Bone marrow (tissue), 2 donors: ENCODE measurements around the gene CRELD2.

Experiments used
- DNase-seq, 2 donors: peaks; one replicate each; lab custom pipeline; 2025; lab: John Stamatoyannopoulos, UW

The CRELD2 gene

GRCh38 chr22:49887702-49888101, 30.7 kb upstream of the CRELD2 start:
- DNase-seq, result no peak

DNA sequence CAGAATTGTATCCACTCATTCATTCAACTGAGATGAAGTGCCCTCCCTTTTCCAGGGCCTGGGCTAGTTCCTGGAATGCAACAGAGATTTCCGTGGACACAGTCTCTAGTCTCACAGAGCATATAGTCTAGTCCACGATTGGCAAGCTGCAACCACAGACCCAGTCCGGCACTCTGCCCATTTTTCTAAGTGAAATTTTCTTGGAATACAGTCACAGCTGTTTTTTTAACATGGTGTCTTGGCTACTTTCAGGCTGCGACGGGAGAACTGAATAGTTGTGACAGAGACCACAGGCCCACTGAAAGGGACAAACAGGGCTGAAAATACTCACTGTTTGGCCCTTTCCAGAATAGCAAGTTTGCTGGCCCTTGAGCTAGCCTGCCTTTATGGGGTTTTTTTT, 29.4 kb upstream of the CRELD2 start:
- no peak for DNase-seq

GRCh38 chr22:49892226-49892899, 26.1 kb upstream of the CRELD2 start:
- DNase-seq, result no peak

GRCh38 chr22:49893025-49893424, 25.4 kb upstream of the CRELD2 start:
- DNase-seq, result no peak

DNA sequence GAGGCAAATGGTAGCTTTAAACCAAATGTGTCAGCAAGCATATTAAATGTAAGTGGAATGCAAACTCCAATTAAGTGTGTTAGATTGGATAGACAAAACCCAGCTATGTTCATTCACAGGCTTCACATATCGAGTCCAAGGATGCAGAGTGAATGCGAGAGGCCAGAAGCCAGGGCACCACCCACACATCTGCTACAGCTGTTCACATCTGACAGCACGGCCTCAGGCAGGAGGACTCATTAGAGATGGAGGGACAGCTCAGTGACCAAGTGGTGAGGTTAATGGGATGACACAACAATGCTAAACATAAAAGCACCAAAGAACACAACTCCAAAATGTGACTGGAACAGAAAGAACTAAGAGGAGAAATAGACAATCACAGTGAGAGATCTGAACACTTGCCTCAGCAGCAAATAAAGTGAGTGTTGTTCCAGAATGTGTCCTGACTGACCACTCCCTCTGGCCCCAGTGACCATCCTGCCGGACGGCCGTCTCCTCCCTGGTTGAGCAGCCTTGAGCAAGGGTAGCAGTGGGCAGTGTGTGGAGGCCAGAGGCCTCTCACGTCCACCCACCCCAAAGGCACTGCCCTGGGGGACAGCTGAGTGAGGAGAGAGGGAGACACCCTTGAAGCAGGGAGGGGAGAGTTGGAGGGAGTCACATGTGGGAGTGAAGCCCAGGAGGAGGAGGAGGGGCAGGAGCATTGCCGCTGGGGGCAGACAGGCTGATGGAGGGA, 23.9 kb upstream of the CRELD2 start:
- DNase-seq, result no peak

GRCh38 chr22:49896201-49896600, 22.2 kb upstream of the CRELD2 start:
- no peak for DNase-seq

DNA sequence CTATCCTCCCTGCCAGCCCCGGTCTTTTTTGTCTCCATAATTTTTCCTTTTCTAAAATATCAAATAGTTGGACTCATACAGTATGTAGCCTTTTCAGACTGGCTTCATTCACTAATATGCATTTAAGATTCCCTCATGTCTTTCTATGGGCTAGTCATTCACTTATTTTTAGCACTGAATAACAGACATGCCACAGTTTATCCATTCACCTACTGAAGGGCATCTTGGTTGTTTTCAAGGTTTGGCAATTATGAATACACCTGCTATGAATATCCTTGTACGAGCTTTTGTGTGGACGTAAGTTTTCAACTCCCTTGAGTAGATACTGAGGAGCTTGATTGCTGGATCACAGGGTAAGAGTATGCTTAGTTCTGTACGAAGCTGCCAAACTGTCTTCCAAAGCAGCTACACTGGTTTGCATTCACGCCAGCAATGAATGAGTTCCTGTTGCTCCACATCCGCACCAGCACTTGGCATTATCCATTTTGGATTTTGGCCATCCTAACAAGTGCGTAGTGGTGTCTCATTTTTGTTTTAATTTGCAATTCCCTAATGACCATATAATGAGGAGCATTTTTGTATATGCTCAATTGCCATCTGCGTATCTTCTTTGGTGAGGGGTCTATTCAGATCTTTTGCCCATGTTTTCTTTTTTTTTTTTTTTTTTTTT, 21.3 kb upstream of the CRELD2 start:
- DNase-seq, result no peak

GRCh38 chr22:49899530-49899929, 18.9 kb upstream of the CRELD2 start:
- DNase-seq, result no peak

GRCh38 chr22:49900441-49901230, 17.8 kb upstream of the CRELD2 start:
- no peak for DNase-seq

DNA sequence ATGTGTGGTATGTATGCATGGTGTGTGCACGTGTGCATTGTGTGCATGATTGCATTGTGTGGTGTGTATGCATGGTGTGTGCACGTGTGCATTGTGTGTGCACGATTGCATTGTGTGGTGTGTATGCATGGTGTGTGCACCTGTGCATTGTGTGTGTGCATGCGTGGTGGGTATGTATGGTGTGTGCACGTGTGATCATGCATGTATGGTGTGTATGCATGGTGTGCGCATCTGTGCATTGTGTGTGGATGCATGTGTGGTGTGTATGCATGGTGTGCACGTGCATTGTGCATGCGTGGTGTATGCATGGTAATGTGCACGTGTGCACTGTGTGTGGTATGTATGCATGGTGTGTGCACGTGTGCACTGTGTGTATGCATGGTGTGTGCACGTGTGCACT, 17.0 kb upstream of the CRELD2 start:
- no peak for DNase-seq

- no peak for DNase-seq
These were observed 15.0 kb upstream of the CRELD2 start for GRCh38 chr22:49903322-49904039.

GRCh38 chr22:49904040-49904369, 14.4 kb upstream of the CRELD2 start:
- DNase-seq, result no peak

DNA sequence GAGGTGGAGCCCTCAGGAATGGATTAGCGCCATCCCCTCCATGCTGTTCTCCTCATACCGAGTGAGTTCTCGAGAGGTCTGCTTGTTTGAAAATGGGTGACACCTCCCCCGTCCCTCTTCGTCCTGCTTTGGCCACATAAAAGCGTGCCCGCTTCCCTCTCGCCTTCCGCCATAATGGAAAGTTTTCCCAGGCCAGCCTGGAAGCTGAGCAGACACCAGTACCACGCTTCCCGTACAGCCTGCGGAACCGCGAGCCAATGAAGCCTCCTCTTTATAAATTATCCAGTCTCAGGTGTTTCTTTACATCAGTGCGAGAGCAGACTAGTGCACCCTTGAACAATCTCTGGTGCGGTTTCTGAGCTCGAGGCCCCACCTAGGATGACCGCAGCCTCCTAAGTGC, 13.0 kb upstream of the CRELD2 start:
- DNase-seq, result no peak

DNA sequence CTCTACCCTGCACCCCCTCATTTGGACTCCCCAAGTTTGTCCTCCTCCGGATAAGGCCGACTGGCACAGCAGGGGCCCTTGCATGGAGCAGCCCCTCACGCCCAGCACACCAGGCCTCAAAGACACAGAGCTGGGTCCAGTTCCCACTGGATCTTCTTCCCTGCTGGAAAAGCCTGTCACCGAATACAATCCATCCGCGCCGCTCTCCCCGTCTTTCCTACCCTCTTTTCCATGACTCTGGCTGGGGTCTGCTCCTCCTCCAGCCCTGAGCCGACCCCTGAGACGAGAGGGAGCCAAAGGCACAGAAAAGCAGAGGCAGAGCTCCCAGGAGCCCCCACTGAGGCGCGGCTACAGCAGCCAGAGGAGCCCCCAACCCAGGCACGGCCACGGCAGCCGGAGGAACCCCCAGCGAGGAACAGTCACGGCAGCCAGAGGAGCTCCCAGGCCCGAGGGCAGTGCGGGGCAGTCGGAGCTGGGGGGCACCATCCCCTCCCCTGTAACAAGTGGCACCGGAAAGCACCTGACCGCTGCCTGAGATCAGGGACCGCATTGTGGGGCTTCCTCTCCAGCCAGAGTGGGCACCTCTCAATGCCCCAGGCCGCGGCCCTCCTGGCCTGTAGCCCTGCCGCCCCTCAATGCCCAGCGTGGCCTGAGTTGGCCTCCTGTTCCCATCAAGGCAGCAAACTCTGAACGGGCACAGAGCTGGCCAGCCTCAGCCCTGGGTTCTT, 12.2 kb upstream of the CRELD2 start:
- no peak for DNase-seq

- DNase-seq, result no peak
These were observed 11.6 kb upstream of the CRELD2 start for GRCh38 chr22:49906799-49907290.

DNA sequence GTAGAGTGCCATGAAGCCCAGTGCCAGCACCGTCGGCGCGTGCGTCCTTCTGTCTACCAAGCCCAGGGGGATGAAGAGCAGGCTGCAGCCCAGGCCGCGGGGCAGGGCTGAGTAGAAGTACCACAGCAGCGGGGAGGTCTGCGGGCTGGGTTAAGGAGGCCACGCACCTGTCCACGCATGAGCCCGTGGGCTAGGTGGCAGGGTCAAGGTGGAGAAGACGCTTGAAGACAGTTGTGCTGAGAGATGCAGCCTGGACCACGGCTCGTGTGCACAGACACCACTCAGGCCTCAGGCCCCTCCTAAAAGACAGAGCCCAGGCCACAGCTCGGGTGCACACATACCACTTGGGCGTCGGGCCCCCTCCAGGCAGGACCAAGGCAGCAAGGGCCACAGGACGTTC, 10.6 kb upstream of the CRELD2 start:
- DNase-seq, result no peak

- no peak for DNase-seq
These were observed 8.8 kb upstream of the CRELD2 start for GRCh38 chr22:49909476-49910205.

GRCh38 chr22:49910229-49911155, 7.9 kb upstream of the CRELD2 start:
- DNase-seq, result no peak
